ENCODE data around the gene LYPD4. TPM values are rescaled to one million over a fixed set of nuclear protein-coding genes. Genes with fewer than 3 reads are reported as not detected.

Gene LYPD4
- total RNA-seq, 2 experiments from 2014 or later = not detected

GRCh38 chr19:41862445-41862986 lies 18.0 kb upstream of the LYPD4 start:
- CTCF ChIA-PET = interaction anchor here (0.9 to 1.9 kb wide), 4 partner anchors 11 to 96 kb away, joined by 3 to 8 read pairs (median 4); no protein-coding TSS in a partner anchor
- POLR2A ChIA-PET = interaction anchor here (0.6 to 1.5 kb wide), 4 partner anchors 9 to 1663 kb away, joined by 3 to 12 read pairs (median 4); partner anchors contain the start of gene CD79A

GRCh38 chr19:41861846-41862245 lies 17.4 kb upstream of the LYPD4 start:
- ChIA-PET POLR2A (interaction anchor here (0.6 to 2.8 kb wide), 4 partner anchors 9 to 68 kb away, joined by 4 to 62 read pairs (median 10); no protein-coding TSS in a partner anchor), CTCF (interaction anchor here (1.0 to 2.8 kb wide), 5 partner anchors 11 to 84 kb away, joined by 3 to 36 read pairs (median 4); no protein-coding TSS in a partner anchor)

- ChIA-PET POLR2A (interaction anchor here (0.5 to 2.8 kb wide), 7 partner anchors 10 to 98 kb away, joined by 3 to 62 read pairs (median 6); partner anchors contain the start of gene RABAC1), CTCF (interaction anchor here (0.9 to 2.8 kb wide), 9 partner anchors 10 to 98 kb away, joined by 3 to 36 read pairs (median 4); partner anchors contain the start of gene RABAC1)
Observed at GRCh38 chr19:41861116-41861768, 16.8 kb upstream of the LYPD4 start.

GRCh38 chr19:41860419-41861115 lies 16.1 kb upstream of the LYPD4 start:
- ChIA-PET POLR2A (interaction anchor here (0.5 to 2.8 kb wide), 8 partner anchors 11 to 99 kb away, joined by 3 to 62 read pairs (median 8); partner anchors contain the start of gene RABAC1), CTCF (interaction anchor here (0.8 to 2.8 kb wide), 17 partner anchors 8 to 99 kb away, joined by 3 to 36 read pairs (median 5); partner anchors contain the start of gene RABAC1)

- ChIA-PET CTCF (interaction anchor here (0.8 to 2.8 kb wide), 19 partner anchors 9 to 175 kb away, joined by 3 to 36 read pairs (median 5); partner anchors contain the start of gene RABAC1), POLR2A (interaction anchor here (0.8 to 2.8 kb wide), 7 partner anchors 11 to 100 kb away, joined by 4 to 62 read pairs (median 10); partner anchors contain the start of gene RABAC1)
Observed at GRCh38 chr19:41859618-41860418, 15.3 kb upstream of the LYPD4 start, which contains the start of gene RPS19. Gene RPS19 (plus strand): TSS chr19:41860255. CDS start chr19:41860775, 520 bp downstream.

- POLR2A ChIA-PET = interaction anchor here (1.0 to 2.8 kb wide), 3 partner anchors 12 to 100 kb away, joined by 4 to 62 read pairs (median 12); partner anchors contain the start of gene RABAC1
- CTCF ChIA-PET = interaction anchor here (0.9 to 2.8 kb wide), 15 partner anchors 9 to 261 kb away, joined by 3 to 36 read pairs (median 6); no protein-coding TSS in a partner anchor
Observed at GRCh38 chr19:41859213-41859617, 14.7 kb upstream of the LYPD4 start.

- CTCF ChIA-PET = interaction anchor here (1.0 kb wide), 1 partner anchor 101 kb away, joined by 4 read pairs; no protein-coding TSS in a partner anchor
- POLR2A ChIA-PET = no interaction called here
Observed at GRCh38 chr19:41853768-41854167, 9.3 kb upstream of the LYPD4 start.

GRCh38 chr19:41853344-41853743 lies 8.9 kb upstream of the LYPD4 start:
- POLR2A ChIA-PET = no interaction called here
- CTCF ChIA-PET = interaction anchor here (0.6 to 1.0 kb wide), 2 partner anchors 95 to 100 kb away, joined by 4 read pairs; no protein-coding TSS in a partner anchor

- POLR2A ChIA-PET = interaction anchor here (0.6 kb wide), 1 partner anchor 35 kb away, joined by 3 read pairs; no protein-coding TSS in a partner anchor
- CTCF ChIA-PET = interaction anchor here (1.0 to 1.7 kb wide), 3 partner anchors 8 to 95 kb away, joined by 3 to 4 read pairs (median 4); partner anchors contain the start of gene RPS19
Observed at GRCh38 chr19:41851456-41851855, 7.0 kb upstream of the LYPD4 start.

GRCh38 chr19:41850381-41850780 lies 5.9 kb upstream of the LYPD4 start:
- CTCF ChIA-PET = interaction anchor here (1.5 to 1.7 kb wide), 2 partner anchors 10 to 159 kb away, joined by 4 read pairs; partner anchors contain the start of gene RPS19

GRCh38 chr19:41849067-41849466 lies 4.6 kb upstream of the LYPD4 start:
- ChIA-PET CTCF (interaction anchor here (0.9 to 1.5 kb wide), 2 partner anchors 158 to 1801 kb away, joined by 3 to 4 read pairs; no protein-coding TSS in a partner anchor), POLR2A (no interaction called here)

More at GRCh38 chr19:41850381-41850780, 5.9 kb upstream of the LYPD4 start:
- POLR2A ChIA-PET = no interaction called here

- POLR2A ChIA-PET = no interaction called here
- CTCF ChIA-PET = no interaction called here
Observed at GRCh38 chr19:41848666-41849065, 4.2 kb upstream of the LYPD4 start.

GRCh38 chr19:41847351-41848105 lies 3.0 kb upstream of the LYPD4 start:
- ChIA-PET POLR2A (no interaction called here), CTCF (interaction anchor here (0.6 kb wide), 1 partner anchor 20 kb away, joined by 3 read pairs; no protein-coding TSS in a partner anchor)

GRCh38 chr19:41845051-41845590 lies 638 bp upstream of the LYPD4 start:
- POLR2A ChIA-PET = no interaction called here
- CTCF ChIA-PET = no interaction called here

- CTCF ChIA-PET = no interaction called here
- POLR2A ChIA-PET = no interaction called here
Observed at GRCh38 chr19:41845001-41845050, 343 bp upstream of the LYPD4 start, which contains the start of gene DMRTC2. Gene DMRTC2 (plus strand): TSS chr19:41845042. CDS start chr19:41847429, 2,387 bp downstream.

- POLR2A ChIA-PET = no interaction called here
Observed at GRCh38 chr19:41843371-41843770, 1.1 kb downstream of the LYPD4 start.

GRCh38 chr19:41839211-41839610 lies 5.3 kb downstream of the LYPD4 start:
- POLR2A ChIA-PET = no interaction called here
- CTCF ChIA-PET = no interaction called here

More at GRCh38 chr19:41843371-41843770, 1.1 kb downstream of the LYPD4 start:
- CTCF ChIA-PET = interaction anchor here (0.6 kb wide), 1 partner anchor 9 kb away, joined by 3 read pairs; no protein-coding TSS in a partner anchor
